GM13976 (cell line): ENCODE results near the gene DIP2A.
A peak's percentile ranks its signal among the peaks of the same experiment; 100 is the strongest.

Experiments used
- DNase-seq: peaks from one replicate; pipeline ENCODE4 v3.0.0; 2012; ENCODE audit warnings: low spot score
- in situ Hi-C: fragments of 300-500 bp; cut with MboI; formaldehyde crosslinking; loops from one replicate; pipeline ENCODE4 v1.12.0; 2022; ENCODE audit warnings: low sequenced_read_pairs, mixed read lengths, inconsistent platforms; ENCODE audit not compliant: unreplicated experiment
- TF ChIP-seq, protein P1 (sequence below): IDR thresholded peaks from 2 replicates; pipeline ENCODE4 v1.5.1; 2012; ENCODE audit warnings: borderline replicate concordance, mild to moderate bottlenecking; ENCODE audit not compliant: insufficient read depth; ENCODE audit errors: extremely low read depth, missing control alignments, control extremely low read depth

DIP2A gene

DNA sequence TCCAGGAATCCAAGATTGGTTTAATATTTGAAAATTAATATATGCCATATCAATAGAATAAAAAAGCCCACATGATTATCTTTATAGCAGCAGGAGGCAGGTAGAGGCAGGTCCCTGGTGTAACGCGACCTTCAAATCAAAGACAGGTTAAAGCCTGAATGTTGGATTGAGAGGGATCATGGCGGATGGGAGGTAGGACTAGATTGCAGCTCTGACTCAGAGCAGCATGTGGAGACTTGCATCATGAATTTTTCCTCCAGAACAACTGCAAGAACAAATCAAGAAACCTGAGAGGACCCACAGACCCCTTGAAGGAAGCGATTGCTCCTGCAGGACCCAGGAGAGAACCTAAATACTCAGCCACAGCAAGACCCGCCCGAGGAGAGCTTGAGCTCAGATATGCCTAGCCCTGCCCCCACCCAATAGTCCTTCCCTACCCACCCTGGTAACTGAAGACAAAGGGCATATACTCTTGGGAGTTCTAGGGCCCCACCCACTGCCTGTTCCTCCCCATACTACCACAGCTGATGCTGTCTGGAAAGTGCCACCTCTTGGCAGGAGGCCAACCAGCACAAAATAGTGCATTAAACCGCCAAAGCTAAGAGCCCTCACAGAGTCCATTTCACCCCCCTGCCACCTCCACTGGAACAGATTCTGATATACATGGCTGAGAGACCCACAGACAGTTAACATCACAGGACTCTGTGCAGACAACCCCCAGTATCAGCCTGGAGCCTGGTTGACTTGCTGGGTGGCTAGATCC, 126.7 kb downstream of the DIP2A start:
- in situ Hi-C loops = no loop called here
- TF ChIP-seq, protein P1, sequence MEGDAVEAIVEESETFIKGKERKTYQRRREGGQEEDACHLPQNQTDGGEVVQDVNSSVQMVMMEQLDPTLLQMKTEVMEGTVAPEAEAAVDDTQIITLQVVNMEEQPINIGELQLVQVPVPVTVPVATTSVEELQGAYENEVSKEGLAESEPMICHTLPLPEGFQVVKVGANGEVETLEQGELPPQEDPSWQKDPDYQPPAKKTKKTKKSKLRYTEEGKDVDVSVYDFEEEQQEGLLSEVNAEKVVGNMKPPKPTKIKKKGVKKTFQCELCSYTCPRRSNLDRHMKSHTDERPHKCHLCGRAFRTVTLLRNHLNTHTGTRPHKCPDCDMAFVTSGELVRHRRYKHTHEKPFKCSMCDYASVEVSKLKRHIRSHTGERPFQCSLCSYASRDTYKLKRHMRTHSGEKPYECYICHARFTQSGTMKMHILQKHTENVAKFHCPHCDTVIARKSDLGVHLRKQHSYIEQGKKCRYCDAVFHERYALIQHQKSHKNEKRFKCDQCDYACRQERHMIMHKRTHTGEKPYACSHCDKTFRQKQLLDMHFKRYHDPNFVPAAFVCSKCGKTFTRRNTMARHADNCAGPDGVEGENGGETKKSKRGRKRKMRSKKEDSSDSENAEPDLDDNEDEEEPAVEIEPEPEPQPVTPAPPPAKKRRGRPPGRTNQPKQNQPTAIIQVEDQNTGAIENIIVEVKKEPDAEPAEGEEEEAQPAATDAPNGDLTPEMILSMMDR = no peak
- no peak for DNase-seq

DNA sequence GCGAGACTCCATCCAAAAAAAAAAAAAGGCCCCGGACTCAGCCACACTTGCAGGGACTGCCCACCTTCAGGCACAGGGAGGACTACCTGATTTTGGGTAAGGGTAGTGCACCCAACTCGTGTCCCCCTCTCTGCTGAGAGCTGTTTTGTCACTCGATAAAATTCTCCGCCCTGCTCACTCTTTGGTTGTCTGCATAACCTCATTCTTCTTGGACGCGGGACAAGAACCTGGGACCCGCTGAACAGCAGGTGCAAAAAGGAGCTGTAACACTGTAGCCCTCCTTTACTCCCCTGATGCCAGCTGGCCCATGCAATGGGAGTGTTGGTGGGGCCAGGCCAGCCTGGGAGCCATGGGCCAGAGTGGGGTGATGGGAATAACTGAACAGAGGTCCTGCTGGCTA, 135.6 kb downstream of the DIP2A start:
- in situ Hi-C loops = no loop called here

DNA sequence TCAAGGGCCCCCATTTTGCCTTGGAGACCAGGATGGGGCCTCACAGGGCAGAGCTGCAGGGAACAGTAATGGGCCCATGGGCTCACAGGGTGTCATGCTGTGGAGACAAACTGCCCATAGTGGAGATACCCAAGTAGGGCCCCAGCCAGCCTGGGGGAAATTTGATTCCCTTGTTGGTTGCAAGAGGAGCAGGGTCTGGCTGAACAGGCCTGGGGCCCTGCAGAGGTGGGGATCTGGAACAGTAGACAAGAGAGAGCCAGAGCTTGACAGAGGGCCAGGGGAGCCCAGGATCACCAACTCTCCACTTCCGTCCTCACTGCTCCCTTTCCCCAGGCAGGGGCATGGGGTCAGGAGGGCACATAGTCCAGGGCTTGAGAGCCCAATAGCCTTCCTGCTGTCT, 137.5 kb downstream of the DIP2A start:
- DNase-seq = peak; percentile 17
- in situ Hi-C loops = no loop called here
- TF ChIP-seq, protein P1 = no peak

More for the DNA sequence above, 135.6 kb downstream of the DIP2A start:
- no peak for DNase-seq
- TF ChIP-seq, protein P1 = no peak

DNA sequence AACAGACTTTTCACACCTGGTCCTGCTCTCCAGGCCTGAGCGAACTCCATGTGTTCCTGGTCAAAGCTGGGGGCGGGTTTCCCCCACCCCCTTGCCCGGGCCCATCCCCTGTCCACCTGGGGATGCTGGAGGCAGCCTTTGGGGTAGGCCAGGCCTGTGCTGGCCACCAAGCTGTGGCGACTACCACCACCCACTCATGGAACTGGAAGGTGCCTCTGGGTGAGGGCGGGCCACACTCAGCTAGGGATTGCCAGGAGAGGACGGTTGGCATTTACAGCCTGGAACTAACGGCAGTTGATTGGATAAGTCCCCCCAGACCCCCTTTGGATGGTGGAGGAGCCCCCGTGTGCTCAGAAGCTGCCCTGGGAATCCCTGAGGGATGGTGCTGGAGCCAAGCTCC, 138.3 kb downstream of the DIP2A start:
- DNase-seq = peak; percentile 23
- in situ Hi-C loops = no loop called here
- TF ChIP-seq, protein P1 = no peak

DNA sequence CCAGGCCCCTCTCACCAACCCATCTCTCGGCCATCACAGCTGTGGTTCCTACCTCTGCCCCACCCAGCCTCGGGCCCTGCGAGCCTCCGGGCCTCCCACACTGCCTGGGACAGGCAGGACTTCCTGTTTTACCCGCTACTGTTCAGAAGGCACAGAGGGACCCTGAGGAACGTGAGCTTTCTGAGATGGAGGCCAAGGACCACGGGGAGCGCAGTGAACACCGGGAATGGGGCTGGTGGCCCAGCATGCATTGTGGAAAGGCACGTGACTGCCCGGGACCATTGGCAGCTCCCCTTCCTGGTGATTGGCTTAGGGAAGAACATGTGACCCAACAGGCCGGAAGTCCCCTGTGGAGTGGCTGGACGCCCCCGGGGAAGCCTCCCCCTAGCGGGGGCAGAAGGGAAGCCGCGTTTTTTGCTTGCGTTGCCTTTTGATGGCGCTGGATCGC, 139.2 kb downstream of the DIP2A start:
- peak; percentile 26 for DNase-seq
- TF ChIP-seq, protein P1 = no peak
- in situ Hi-C loops = no loop called here

DNA sequence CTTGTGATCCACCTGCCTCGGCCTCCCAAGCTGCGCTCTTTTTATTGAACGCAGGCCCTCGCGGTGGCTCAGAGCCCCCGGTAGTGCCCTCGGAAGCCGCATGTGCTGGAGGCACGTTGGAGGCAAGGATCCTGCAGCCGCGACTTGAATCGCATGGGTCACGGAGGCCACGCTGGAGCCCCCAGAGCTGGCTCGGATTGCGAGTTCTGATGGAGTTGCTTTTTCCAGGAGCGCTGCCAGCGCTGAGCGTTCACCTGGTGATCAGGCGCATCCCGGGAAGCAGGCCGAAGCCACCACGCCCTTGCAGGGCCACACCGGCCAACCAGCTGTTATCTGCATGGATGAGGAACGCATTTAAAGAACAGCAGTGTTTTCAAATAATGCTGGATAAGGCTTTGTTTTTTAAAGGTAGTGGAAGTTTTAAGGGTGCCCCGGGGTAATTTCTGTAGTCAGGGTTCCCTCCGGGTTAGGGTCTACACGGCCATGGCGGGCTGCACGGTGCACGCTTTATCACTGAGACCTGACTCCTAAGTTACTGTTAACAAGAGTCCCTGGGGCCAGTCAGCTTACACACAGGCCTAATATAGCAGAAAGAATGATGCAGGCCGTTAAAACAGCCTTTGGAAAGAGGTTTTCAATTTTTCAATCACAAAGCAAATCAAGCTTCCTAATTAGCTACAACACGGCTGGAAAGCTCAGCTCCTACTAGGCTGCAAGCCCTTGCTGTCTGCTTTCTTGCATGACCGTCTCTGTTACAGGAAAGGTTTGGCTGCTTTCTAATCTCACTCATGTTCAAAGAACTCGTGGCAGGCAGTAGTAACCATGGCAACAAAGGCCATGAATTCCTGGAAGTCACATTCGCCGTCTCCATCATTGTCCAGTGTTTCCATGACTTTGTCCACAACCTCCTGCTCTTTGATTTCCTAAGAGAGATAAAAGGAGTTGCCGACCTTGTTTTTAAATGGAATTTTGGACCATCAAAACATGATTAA, 140.2 kb downstream of the DIP2A start:
- DNase-seq = peak; percentile 16
- TF ChIP-seq, protein P1 = no peak
- in situ Hi-C loops = no loop called here
